GM12878 (cell line): ENCODE data around the gene FOXB2. TPM values are rescaled to one million over a fixed set of nuclear protein-coding genes. Genes with fewer than 3 reads are reported as not detected.
"Not testable (repeated sequence)": the region's sequence is repeated elsewhere in the genome, so short reads cannot be mapped to it uniquely, and the experiment has no call there.

ENCODE experiments used
- ATAC-seq: fragments of 200-7000 bp; cut with Tn5 transposase; 3 replicates; pipeline ENCODE4 v1.9.1; 2020; ENCODE audit warnings: mild to moderate bottlenecking, moderate library complexity
- BruUV-seq: library from RNA; stranded (reverse); fragments of 400-500 nt; replicated peaks from 2 replicates; lab custom pipeline; 2021; lab: Mats Ljungman, UMichigan
- CTCF ChIA-PET: fragments of 300-600 bp; sonication (Branson Sonifier 250); formaldehyde crosslinking; extraction: SDS; loops from one replicate; lab custom pipeline; 2021; ENCODE audit warnings: inconsistent platforms; lab: Yijun Ruan, JAX
- POLR2A ChIA-PET: fragments of 350-600 bp; formaldehyde crosslinking; extraction: SDS; loops from one replicate; lab custom pipeline; 2021; ENCODE audit warnings: inconsistent platforms; lab: Charles Lee
- RAD21 ChIA-PET: fragments of 300-600 bp; sonication (Branson Sonifier 250); formaldehyde crosslinking; loops from one replicate; lab custom pipeline; 2023; ENCODE audit warnings: antibody characterized with exemption; ENCODE audit not compliant: unreplicated experiment; lab: Charles Lee
- SMC1A ChIA-PET: fragments of 300-600 bp; sonication (Branson Sonifier 250); formaldehyde crosslinking; loops from one replicate; lab custom pipeline; 2023; ENCODE audit not compliant: unreplicated experiment, uncharacterized antibody; lab: Charles Lee
- DNase-seq: peaks from one replicate; pipeline ENCODE4 v3.0.0-alpha.2; 2011; ENCODE audit warnings: low read depth, low spot score
- FAIRE-seq: peaks from 3 replicates; lab custom pipeline; 2011; peaks lifted over from hg19 to GRCh38; lab: Jason Lieb, UNC
- H2AFZ ChIP-seq: 2 replicates; pipeline ENCODE4 v1.6.0; 2011; ENCODE audit warnings: low read depth, low read length, control low read depth; ENCODE audit not compliant: control insufficient read depth
- H3K27ac ChIP-seq: 2 replicates; pipeline ENCODE4 v1.5.1; 2011; ENCODE audit warnings: control low read depth; ENCODE audit not compliant: control insufficient read depth, insufficient read depth
- H3K27me3 ChIP-seq, 2 experiments: replicated peaks in 1 of 2; 2 replicates each; pipeline versions ENCODE4 v1.6.0 to v1.6.1; 2011; ENCODE audit warnings: low read length in 1 of 2; ENCODE audit not compliant: control insufficient read depth in 2 of 2, insufficient read depth in 2 of 2
- H3K36me3 ChIP-seq, 2 experiments: 2 replicates each; pipeline ENCODE4 v1.5.1; 2011; ENCODE audit warnings: low read length in 1 of 2; ENCODE audit not compliant: control insufficient read depth in 2 of 2, insufficient read depth in 2 of 2
- H3K4me1 ChIP-seq: 2 replicates; pipeline ENCODE4 v1.6.1; 2011; ENCODE audit warnings: mild to moderate bottlenecking, low read length, moderate library complexity, mixed read lengths; ENCODE audit not compliant: control insufficient read depth, insufficient read depth
- H3K4me2 ChIP-seq: 2 replicates; pipeline ENCODE4 v1.6.0; 2011; ENCODE audit warnings: control low read depth; ENCODE audit not compliant: control insufficient read depth, insufficient read depth
- H3K4me3 ChIP-seq: fragments of 200-600 bp; sonication (generic); 2 replicates; pipeline ENCODE4 v1.5.1; 2016
- H3K79me2 ChIP-seq: 2 replicates; pipeline ENCODE4 v1.6.0; 2011; ENCODE audit warnings: low read length; ENCODE audit not compliant: control insufficient read depth, insufficient read depth
- H3K9ac ChIP-seq: 2 replicates; pipeline ENCODE4 v1.8.0; 2011; ENCODE audit warnings: low read length, control low read depth, mixed read lengths; ENCODE audit not compliant: control insufficient read depth, insufficient read depth
- H3K9me3 ChIP-seq: replicated peaks from 3 replicates; pipeline ENCODE4 v1.5.1; 2011; ENCODE audit warnings: mild to moderate bottlenecking, low read length; ENCODE audit not compliant: control insufficient read depth, insufficient read depth
- H4K20me1 ChIP-seq: 2 replicates; pipeline ENCODE4 v1.6.0; 2011; ENCODE audit not compliant: control insufficient read depth, insufficient read depth
- ATF3 ChIP-seq: IDR thresholded peaks from 2 replicates; pipeline ENCODE4 v1.6.1; 2011; ENCODE audit warnings: low read depth, mild to moderate bottlenecking, low read length, moderate library complexity, borderline replicate concordance; ENCODE audit errors: extremely low read depth
- E2F4 ChIP-seq: IDR thresholded peaks from 2 replicates; pipeline ENCODE4 v1.6.1; 2012; ENCODE audit warnings: low read depth, low read length, improper control_type of control experiment
- EED ChIP-seq: sonication (generic); IDR thresholded peaks from 2 replicates; pipeline ENCODE4 v1.6.1; 2016; ENCODE audit warnings: antibody characterized with exemption, low read depth
- EP300 ChIP-seq, 2 experiments: fragments of 150-350 bp in 1 of 2; IDR thresholded peaks; 2 replicates each; pipeline ENCODE4 v1.6.1; 2011 to 2012; ENCODE audit warnings: low read depth in 2 of 2, low read length in 2 of 2, borderline replicate concordance in 1 of 2, improper control_type of control experiment in 1 of 2, inconsistent platforms in 1 of 2; ENCODE audit not compliant: control insufficient read depth in 1 of 2
- HSF1 ChIP-seq: fragments of 150-350 bp; IDR thresholded peaks from 2 replicates; pipeline ENCODE4 v1.6.1; 2014; ENCODE audit warnings: mild to moderate bottlenecking, low read depth, low read length
- KLF5 ChIP-seq: fragments of 450-650 bp; IDR thresholded peaks from 2 replicates; pipeline ENCODE4 v1.6.1; 2014; ENCODE audit warnings: mild to moderate bottlenecking; ENCODE audit not compliant: partially characterized antibody
- MTA2 ChIP-seq: fragments of 450-650 bp; IDR thresholded peaks from 2 replicates; pipeline ENCODE4 v1.6.1; 2016; ENCODE audit warnings: low read depth, mild to moderate bottlenecking, moderate library complexity
- NRF1 ChIP-seq: conservative IDR thresholded peaks from 2 replicates; pipeline ENCODE4 v1.6.1; 2011; ENCODE audit warnings: mild to moderate bottlenecking, low read depth, low read length, improper control_type of control experiment
- SIX5 ChIP-seq: IDR thresholded peaks from 2 replicates; pipeline ENCODE4 v1.6.1; 2011; ENCODE audit warnings: mild to moderate bottlenecking, low read depth, low read length, moderate library complexity; ENCODE audit not compliant: severe bottlenecking
- SRF ChIP-seq, 2 experiments: IDR thresholded peaks; 2 replicates each; pipeline ENCODE4 v1.6.1; 2011; ENCODE audit warnings: low read depth in 2 of 2, low read length in 2 of 2, mild to moderate bottlenecking in 1 of 2, moderate library complexity in 1 of 2
- ZNF217 ChIP-seq: fragments of 450-650 bp; IDR thresholded peaks from 2 replicates; pipeline ENCODE4 v1.6.1; 2017; ENCODE audit warnings: antibody characterized with exemption, mild to moderate bottlenecking
- ZNF274 ChIP-seq: IDR thresholded peaks from one replicate; pipeline ENCODE4 v1.8.0; 2011; ENCODE audit not compliant: insufficient read length, insufficient read depth
- WGBS: methylation state at CpG from one replicate; pipeline ENCODE4 v1.1.6; 2016; ENCODE audit warnings: low lambda C conversion rate; ENCODE audit not compliant: insufficient replicate concordance, insufficient coverage; ENCODE audit errors: missing lambda C conversion rate; 5-methylcytosine and 5-hydroxymethylcytosine counted together
- in situ Hi-C: fragments of 300-500 bp; cut with MboI; formaldehyde crosslinking; loops from 9 replicates; pipeline ENCODE4 v1.14.3; 2018; ENCODE audit warnings: mixed read lengths
- intact Hi-C: fragments of 100-400 bp; cut with micrococcal nuclease; formaldehyde crosslinking; loops from one replicate; pipeline ENCODE4 v1.14.2; 2022; ENCODE audit not compliant: unreplicated experiment
- polyA plus RNA-seq, 11 experiments: library from polyadenylated mRNA; depleted of rRNA in 4 of 11; unstranded in 6 of 11; stranded (reverse) in 5 of 11; fragments of >200 nt; fragmentation: Nextera tagmentation in 4 of 11; fragmentation: Illumina TruSeq in 1 of 11; extraction: Ambion mirVana in 4 of 11; extraction: Trizol in 1 of 11; gene quantifications; 1 replicate in 1 of 11; 2 replicates in 10 of 11; pipeline versions ENCODE4 v1.2.1 to v1.2.3, GENCODE V29; 2011 to 2016; ENCODE audit warnings: inconsistent platforms in 2 of 11, missing spikeins in 2 of 11, low read depth in 1 of 11
- total RNA-seq, 4 experiments: library from RNA; depleted of rRNA in 3 of 4; stranded (reverse); fragments of >200 nt in 3 of 4; fragmentation: Illumina TruSeq in 1 of 4; extraction: Trizol in 1 of 4; gene quantifications; 2 replicates each; pipeline versions ENCODE4 v1.2.1 to v1.2.3, GENCODE V29; 2013 to 2021
- TF ChIP-seq, protein P1 (sequence below): fragments of 450-650 bp; IDR thresholded peaks from 2 replicates; pipeline ENCODE4 v1.6.1; 2017; ENCODE audit warnings: mild to moderate bottlenecking, low read depth, inconsistent platforms; ENCODE audit not compliant: poor library complexity, severe bottlenecking

The FOXB2 gene
- total and polyA plus RNA-seq, 10 of the 15 experiments (the other 5 are each of a cell fraction or from before 2014, with no cell fraction given), result not detected

DNA sequence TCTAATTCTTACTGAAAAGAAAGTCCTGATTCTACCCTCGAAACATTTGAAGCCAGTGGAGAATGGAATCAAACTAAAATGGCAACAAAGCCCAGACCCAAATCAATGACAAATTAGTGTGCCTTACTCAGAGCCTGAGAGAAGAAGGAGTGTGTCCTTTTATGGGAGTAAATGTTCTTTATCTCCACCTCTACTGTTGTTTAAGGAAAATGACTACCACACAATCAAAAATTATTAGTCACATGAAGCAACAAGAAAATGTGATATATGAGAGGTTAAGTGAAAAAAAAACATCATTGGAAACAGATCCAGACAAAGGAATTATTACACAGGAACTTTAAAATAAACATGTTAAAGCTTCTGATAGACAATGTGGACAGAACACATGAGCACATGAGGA lies 49.7 kb upstream of the FOXB2 start:
- no peaks in the 10 kb centered on the region for H4K20me1 ChIP-seq
- SMC1A ChIA-PET, result no interaction called here
- no peak overlapping the region for H2AFZ ChIP-seq
- no peak overlapping the region for H3K27ac ChIP-seq
- in situ Hi-C loops, result no loop called here
- POLR2A ChIA-PET, result no interaction called here
- H3K9ac ChIP-seq, result no peak overlapping the region
- no peak for ATAC-seq
- no peaks in the 10 kb centered on the region for H3K79me2 ChIP-seq
- CTCF ChIA-PET, result no interaction called here
- no peak for DNase-seq
- BruUV-seq, result no TSS peak
- WGBS, result 0% methylated on average over 1 of the region's 1 CpG
- no peaks in the 10 kb centered on the region for H3K4me1 ChIP-seq
- H3K4me2 ChIP-seq, result no peak overlapping the region
- TF ChIP-seq SIX5 (no peak), SRF (IDR thresholded peaks at IDR 0.05; ENCODE audit: low read depth in 2 of 2, low read length in 2 of 2) (no peak), E2F4 (no peak), KLF5 (no peak), ATF3 (no peak), NRF1 (no peak), HSF1 (no peak), ZNF217 (no peak), ZNF274 (no peak), MTA2 (no peak), EP300 (IDR thresholded peaks at IDR 0.05; ENCODE audit: borderline replicate concordance in 1 of 2, control insufficient read depth in 1 of 2, low read depth in 2 of 2, low read length in 2 of 2) (no peak), EED (no peak)
- TF ChIP-seq, protein P1, sequence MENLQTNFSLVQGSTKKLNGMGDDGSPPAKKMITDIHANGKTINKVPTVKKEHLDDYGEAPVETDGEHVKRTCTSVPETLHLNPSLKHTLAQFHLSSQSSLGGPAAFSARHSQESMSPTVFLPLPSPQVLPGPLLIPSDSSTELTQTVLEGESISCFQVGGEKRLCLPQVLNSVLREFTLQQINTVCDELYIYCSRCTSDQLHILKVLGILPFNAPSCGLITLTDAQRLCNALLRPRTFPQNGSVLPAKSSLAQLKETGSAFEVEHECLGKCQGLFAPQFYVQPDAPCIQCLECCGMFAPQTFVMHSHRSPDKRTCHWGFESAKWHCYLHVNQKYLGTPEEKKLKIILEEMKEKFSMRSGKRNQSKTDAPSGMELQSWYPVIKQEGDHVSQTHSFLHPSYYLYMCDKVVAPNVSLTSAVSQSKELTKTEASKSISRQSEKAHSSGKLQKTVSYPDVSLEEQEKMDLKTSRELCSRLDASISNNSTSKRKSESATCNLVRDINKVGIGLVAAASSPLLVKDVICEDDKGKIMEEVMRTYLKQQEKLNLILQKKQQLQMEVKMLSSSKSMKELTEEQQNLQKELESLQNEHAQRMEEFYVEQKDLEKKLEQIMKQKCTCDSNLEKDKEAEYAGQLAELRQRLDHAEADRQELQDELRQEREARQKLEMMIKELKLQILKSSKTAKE, result no peak
- TF ChIP-seq, all 136 proteins: peak for 0
- Histone ChIP-seq H3K36me3 (no peaks in the 10 kb centered on the region), H3K27me3 (peaks cover 0 to 2% of the 10 kb centered on the region in 2 experiments; a peak in 1 of 4 replicates), H3K4me3 (no peak overlapping the region), H3K9me3 (no peaks in the 10 kb centered on the region)
- intact Hi-C loops, result no loop called here
- RAD21 ChIA-PET, result no interaction called here
- no peak for FAIRE-seq

DNA sequence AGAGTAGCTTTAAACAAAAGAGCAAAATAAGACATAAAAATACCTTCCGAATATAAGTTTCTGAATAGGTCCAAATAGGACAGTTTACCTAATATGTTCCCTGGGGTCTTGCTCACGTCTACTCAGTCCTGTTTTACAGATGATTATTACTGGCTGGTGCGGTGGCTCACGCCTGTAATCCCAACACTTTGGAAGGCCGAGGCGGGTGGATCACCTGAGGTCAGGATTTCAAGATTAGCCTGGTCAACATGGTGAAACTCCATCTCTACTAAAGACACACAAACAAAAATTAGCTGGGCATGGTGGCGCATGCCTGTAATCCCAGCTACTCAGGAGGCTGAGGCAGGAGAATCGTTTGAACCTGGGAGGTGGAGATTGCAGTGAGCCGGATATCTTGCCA lies 40.6 kb upstream of the FOXB2 start:
- DNase-seq, H3K4me1 ChIP-seq, POLR2A ChIA-PET, RAD21 ChIA-PET, in situ Hi-C loops, CTCF ChIA-PET, ATAC-seq, H3K4me3 ChIP-seq, H3K9ac ChIP-seq, H3K27me3 ChIP-seq, FAIRE-seq, H3K27ac ChIP-seq, BruUV-seq, H4K20me1 ChIP-seq, H3K36me3 ChIP-seq, H3K4me2 ChIP-seq, H3K9me3 ChIP-seq, SMC1A ChIA-PET, H3K79me2 ChIP-seq, H2AFZ ChIP-seq, intact Hi-C loops: not testable (repeated sequence)
- 52% methylated on average over 9 of the region's 9 CpGs for WGBS
